C4-2B (cell line): ENCODE data around the gene RBM22.

Experiments used
- CTCF ChIP-seq: fragments of 450-650 bp; conservative IDR thresholded peaks from 2 replicates; pipeline ENCODE4 v1.5.1; 2017; ENCODE audit warnings: mild to moderate bottlenecking
- ZFX ChIP-seq: fragments of 450-650 bp; IDR thresholded peaks from 2 replicates; pipeline ENCODE4 v1.6.1; 2017

DNA sequence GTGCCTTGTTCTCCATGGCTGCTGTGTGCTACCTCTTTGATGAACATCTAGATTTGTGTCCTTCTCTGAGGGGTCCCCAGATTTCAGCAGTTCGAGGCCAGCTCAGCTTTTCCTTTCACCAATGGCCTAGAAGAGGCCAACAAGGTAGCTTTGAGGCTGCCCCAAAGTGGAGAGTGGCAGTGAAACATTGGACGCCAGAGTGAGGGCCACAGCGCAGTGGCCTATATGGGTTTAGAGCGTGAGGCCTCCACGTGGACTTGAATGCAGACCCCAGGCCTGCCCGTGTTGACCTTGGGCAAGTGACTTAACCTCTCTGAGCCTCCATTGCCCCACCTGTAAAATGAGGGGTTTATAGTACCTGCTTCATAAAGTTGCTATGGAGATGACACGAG, 28.0 kb downstream of the RBM22 start:
- TF ChIP-seq CTCF (no peak), ZFX (no peak)
